ENCODE results near the gene ATF7IP2.
"Not testable (repeated sequence)": the region's sequence is repeated elsewhere in the genome, so short reads cannot be mapped to it uniquely, and the experiment has no call there.

The ATF7IP2 gene

DNA sequence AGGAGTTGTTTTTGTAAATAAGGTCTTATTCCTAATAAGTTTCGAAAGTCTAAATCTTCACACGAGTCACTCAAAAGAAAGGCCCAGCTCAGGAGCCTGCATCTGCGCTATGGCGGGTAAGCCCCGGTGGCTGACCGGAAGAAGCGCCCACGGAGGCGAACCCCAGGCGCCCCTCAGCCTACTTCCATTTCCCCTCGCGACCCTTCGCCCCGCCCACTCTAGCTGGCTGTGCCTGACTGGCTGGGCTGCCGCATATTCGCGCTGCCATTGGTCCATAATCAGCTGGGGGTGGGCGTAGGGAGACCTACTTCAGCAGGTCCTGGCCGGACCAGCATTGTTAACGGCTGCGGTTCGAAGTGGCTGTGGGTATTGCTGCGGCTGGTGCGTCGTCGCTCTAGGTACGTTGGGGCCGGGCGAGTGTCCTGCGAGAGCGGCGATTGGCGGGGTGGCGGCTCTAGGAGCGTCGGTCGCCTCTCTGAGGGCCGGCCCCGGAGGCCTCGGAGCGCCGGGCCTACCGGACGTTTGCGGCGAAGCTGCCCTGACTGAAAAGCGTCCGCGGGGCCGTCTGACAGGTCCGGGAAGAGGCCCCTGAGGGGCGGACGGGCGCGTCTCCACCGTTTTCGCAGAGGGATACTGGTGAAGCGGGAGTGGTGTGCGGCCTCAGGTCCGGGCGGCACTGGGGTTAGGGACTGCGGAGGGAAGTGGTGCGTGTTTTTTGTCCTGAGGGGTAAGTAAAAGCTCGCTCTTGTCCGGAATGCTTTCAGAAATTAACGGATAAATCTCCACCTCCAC, at the start of gene ATF7IP2:
Gene ATF7IP2, plus strand, starts transcription at position 337 of the 792 bp plus-strand sequence. CDS start 44,560 bp downstream, outside the sequence.
- peak; percentile 92 for DNase-seq

DNA sequence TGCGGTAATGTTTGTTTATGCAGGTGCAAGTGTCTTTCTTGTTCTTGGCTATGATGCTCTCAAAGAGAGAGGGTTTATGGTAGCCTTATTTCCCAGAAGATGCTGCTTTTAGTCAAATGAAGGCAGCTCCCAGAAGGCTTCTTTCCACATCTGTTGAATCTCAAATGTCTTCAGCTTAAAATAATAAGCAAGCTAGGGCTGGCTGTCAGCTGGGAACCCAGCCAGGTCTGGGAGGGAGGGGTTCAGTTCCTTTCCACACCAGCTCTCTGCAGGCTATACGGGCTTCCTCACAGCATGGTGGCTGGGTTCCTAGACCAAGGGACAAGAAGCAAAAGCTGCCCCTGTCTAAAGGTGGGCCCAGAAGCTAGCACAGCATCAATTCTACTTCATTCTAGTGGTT, 47.4 kb upstream of the ATF7IP2 start:
- DNase-seq, result no peak

DNA sequence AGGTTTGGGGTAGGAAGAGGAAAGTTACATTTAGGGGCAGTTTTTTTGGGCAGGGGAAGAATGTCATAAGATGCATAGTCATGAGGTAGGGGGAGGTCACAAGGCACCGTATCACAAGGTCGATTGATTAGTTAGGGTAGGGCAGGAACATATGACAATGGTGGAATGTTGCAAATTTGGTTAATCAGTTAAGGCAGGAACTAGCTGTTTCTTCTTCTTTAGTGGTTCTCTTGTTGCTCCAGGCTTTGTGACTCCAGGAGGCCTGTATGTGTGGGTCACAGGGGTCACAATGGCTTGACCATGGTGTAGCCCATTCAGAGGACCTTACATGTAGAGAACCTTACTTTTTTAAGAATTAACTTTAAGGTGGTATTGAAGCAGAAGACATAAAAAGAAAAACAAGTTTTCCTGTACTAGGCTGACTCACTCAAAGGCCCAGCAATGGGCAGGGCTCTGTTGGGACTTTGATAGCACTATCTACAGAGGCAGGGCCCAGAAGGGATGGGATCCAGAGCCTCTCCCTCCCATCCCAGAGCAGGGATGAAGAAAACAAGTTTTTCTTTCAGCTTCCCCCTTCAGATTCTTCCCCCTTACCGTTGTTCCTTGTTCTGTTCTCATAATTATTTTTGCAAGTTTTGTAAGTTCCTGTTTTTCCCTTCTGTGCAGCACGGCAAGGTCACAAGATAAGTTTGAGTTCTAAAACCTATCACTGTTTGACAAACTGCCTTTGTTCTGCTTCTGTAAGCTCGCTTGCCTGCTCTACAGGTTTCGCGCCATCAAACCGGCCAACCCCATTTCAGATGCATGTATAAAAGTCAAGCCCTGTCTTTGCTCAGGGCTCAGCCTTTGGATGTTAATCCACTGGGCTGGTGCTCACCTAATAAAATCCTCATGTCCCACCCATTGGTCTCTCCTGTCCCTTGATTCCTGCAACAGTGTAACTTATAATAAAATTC, 45.8 kb upstream of the ATF7IP2 start:
- DNase-seq, result no peak

DNA sequence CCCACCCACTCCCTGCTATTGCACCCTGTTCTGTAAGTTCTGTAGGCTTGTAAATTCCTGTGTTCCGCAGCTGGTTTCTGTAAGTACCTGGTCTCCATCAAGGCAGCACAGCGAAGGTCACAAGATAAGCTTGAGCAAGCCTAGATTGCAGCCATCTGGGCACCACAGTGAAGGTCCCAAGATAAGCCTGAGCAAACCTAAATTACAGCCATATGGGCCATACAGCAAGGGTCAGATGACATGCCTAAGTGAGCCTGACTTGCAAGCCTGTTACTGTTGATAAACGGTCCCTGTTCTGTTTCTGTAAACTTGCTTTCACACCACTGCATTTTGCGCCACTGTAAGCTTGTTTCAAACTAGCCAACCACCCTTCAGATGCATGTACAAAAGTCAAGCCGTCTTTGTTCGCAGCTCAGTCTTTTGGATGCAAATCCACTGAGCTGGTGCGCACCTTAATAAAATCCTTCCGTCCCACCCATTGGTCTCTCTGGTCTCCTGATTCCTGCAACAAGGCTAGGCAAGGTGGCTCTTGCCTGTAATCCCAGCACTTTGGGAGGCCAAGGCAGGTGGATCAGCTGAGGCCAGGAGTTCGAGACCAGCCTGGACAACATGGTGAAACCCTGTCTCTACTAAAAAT, 42.6 kb upstream of the ATF7IP2 start:
- no peak for DNase-seq

DNA sequence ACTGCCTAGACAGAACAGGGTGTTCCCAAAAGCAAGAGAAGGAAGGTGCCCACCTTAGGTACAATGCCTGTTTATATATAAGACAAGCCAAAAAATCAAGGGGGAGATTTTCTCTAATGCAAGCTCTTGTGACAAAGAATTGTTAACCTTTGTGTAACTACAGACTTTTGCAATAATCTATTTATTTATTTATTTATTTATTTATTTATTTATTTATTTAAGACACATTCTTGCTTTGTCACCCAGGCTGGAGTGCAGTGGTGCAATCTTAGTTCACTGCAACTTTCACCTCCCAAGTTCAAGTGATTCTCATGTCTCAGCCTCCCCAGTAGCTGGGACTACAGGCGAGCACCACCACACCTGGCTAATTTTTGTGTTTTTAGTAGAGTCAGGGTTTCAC, 41.2 kb upstream of the ATF7IP2 start:
- not testable (repeated sequence) for DNase-seq

DNA sequence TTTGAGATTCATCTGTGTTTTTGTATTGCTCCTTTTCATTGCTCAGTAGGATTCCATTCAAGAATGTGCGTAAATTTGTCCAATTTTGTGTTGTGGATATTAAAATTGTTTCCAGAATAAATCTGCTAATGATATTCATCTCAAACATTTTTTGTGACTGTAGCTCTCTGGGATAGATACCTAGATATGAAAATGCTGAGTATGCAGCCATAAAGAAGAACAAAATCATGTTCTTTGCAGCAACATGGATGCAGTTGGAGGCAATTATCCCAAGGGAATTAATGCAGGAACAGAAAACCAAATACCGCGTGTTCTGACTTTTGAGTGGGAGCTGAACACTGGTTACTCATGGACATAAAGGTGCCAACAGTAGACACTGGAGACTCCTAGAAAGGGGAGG, 40.2 kb upstream of the ATF7IP2 start:
- DNase-seq, result no peak

DNA sequence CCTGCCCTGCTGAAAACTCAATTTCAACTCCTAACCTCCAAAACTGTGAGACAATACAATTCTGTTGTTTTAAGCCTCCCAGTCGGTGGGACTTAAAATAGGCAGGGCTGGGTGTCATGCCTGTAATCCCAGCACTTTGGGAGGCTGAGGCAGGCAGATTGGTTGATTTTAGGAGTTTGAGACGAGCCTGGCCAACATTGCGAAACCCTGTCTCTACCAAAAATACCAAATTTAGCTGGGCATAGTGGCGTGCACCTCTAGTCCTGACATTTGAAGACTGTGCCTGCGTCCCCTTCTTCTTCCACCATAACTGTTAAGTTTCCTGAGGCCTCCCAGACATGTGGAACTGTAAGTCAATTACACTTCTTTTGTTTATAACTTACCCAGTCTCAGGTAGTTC, 36.0 kb upstream of the ATF7IP2 start:
- DNase-seq, result no peak

GRCh38 chr16:10352262-10352661, 33.6 kb upstream of the ATF7IP2 start:
- DNase-seq, result no peak

DNA sequence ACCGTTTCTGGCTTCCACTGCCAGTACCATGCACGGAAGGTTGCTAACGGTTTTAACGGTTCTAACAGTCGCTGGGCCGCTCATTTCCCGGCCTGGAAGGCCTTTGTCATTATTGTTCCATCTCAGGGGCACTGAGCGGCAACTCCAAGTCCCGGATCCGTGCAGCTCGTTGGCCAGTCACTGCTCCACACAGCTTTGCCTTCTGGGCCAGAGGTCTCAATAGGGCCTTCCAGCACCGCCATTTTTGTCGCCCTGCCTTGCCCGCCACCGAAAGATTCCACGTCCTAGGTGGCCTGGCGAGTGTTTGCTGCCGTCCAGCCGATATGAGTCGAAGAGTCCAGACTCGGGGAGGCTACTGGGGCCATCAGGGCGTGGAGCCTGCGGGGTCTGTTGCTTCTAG, 30.3 kb upstream of the ATF7IP2 start:
- DNase-seq, result no peak

GRCh38 chr16:10356870-10357842, 28.7 kb upstream of the ATF7IP2 start:
- no peak for DNase-seq

- not testable (repeated sequence) for DNase-seq
Observed at GRCh38 chr16:10361747-10362076, 24.1 kb upstream of the ATF7IP2 start.

DNA sequence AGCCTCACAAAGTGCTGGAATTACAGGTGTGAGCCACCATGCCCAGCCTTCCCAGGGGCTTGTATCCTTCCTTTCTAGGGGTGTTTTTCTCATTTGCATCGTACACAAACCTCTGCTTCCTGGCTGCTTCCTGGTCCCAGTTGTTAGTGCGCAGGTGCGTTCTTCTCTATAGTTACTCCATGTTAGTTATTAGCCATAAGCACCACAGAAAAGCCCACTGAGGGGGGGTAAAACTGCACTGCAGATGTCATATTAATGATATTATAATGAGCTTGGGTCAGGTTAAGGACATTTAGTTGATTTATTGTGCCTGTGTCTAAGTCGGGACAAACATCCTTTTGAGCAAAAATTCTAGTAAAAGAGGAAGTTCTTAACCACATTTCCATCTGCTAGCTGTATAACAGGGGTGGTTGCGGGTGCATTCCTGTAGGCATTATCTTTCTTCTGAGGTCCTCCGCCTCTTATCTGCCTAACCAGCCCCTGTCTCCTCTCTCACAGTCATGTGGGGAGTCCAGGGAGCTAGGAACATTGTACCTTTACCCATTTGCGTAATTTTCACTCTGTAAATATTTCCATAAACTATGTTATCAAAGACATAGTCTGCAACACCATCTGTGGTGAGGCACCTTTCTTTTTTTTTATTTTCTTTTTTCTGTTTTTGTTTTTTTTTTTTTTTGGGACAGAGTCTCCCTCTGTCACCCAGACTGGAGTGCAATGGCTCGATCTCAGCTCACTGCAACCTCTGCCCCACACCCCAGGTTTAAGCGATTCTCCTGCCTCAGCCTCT, 23.6 kb upstream of the ATF7IP2 start:
- DNase-seq, result peak; percentile 7

GRCh38 chr16:10362864-10363197, 23.0 kb upstream of the ATF7IP2 start:
- not testable (repeated sequence) for DNase-seq

DNA sequence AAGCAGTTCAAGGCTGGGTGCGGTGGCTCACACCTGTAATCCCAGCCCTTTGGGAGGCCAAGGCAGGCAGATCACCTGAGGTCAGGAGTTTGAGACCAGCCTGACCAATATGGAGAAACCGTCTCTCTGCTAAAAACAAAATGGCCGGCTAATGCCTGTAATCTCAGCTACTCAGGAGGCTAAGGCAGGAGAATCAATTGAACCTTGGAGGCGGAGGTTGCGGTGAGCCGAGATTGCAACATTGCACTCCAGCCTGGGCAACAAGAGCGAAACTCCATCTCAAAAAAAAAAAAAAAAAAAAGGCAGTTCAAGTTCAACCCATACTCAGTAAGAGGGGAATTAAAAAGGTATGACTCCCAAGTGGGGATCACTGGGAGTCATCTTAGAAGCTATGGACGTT, 19.2 kb upstream of the ATF7IP2 start:
- not testable (repeated sequence) for DNase-seq

DNA sequence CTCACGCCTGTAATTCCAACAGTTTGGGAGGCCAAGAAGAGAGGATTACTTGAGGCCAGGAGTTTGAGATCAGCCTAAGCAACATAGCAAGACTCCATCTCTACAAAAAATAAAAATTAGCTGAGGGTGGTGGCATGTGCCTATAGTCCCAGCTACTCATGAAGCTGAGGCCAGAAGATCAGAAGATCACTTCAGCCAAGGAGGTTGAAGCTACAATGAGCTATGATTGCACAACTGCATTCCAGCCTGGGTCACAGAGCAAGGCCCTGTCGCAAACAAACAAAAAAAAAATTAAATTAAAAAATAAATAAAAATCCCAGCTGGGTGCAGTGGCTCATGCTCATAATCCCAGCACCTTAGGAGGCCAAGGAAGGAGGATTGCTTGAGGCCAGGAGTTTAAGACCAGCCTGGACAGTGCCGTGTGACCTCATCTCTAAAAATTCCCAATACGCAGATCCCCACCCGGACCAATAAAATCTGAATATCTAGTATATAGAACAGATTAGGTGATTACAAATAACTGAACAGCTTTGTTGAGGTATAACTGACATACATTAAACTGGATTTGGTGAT, 18.2 kb upstream of the ATF7IP2 start:
- no peak for DNase-seq

GRCh38 chr16:10368969-10369551, 16.8 kb upstream of the ATF7IP2 start:
- DNase-seq, result no peak

GRCh38 chr16:10370096-10370726, 15.7 kb upstream of the ATF7IP2 start:
- no peak for DNase-seq

GRCh38 chr16:10371592-10371991, 14.3 kb upstream of the ATF7IP2 start:
- no peak for DNase-seq

- DNase-seq, result no peak
Observed at GRCh38 chr16:10373556-10373955, 12.3 kb upstream of the ATF7IP2 start.

- no peak for DNase-seq
Observed at GRCh38 chr16:10376229-10376628, 9.6 kb upstream of the ATF7IP2 start.

All from CD4-positive, alpha-beta T cell treated with Interleukin-21 for 1 hour (primary cell).